DOHH2 (cell line): ENCODE measurements around the gene UNG.

Source experiments
- H3F3A ChIP-seq: fragments of 200-600 bp; sonication (generic), shearing (Covaris generic); 2 replicates; pipeline ENCODE4 v1.6.0; 2016; ENCODE audit warnings: antibody characterized with exemption, mild to moderate bottlenecking; ENCODE audit not compliant: control insufficient read depth, insufficient read depth
- H3K27ac ChIP-seq: fragments of 200-600 bp; sonication (generic); 2 replicates; pipeline ENCODE4 v1.5.1; 2014; ENCODE audit warnings: low read depth, mild to moderate bottlenecking, low read length, moderate library complexity
- H3K27me3 ChIP-seq: fragments of 200-600 bp; sonication (generic); 2 replicates; pipeline ENCODE4 v1.6.1; 2014; ENCODE audit warnings: mild to moderate bottlenecking, low read length, mixed read lengths; ENCODE audit not compliant: control insufficient read depth
- H3K36me3 ChIP-seq: fragments of 200-600 bp; sonication (generic); 2 replicates; pipeline ENCODE4 v1.6.1; 2014; ENCODE audit warnings: mild to moderate bottlenecking, low read length, moderate library complexity, mixed read lengths; ENCODE audit not compliant: control insufficient read depth
- H3K4me1 ChIP-seq: fragments of 200-600 bp; sonication (generic); 2 replicates; pipeline ENCODE4 v1.6.1; 2014; ENCODE audit warnings: mild to moderate bottlenecking, low read length, mixed read lengths; ENCODE audit not compliant: control insufficient read depth
- H3K4me2 ChIP-seq: fragments of 200-600 bp; sonication (generic); 2 replicates; pipeline ENCODE4 v1.6.0; 2014; ENCODE audit warnings: mild to moderate bottlenecking, low read length, moderate library complexity
- H3K4me3 ChIP-seq: fragments of 200-600 bp; sonication (generic); 2 replicates; pipeline ENCODE4 v1.5.1; 2014; ENCODE audit warnings: mild to moderate bottlenecking, low read length, mixed read lengths
- H3K79me2 ChIP-seq: fragments of 200-600 bp; sonication (generic); 2 replicates; pipeline ENCODE4 v1.6.1; 2014; ENCODE audit warnings: mild to moderate bottlenecking, low read length, mixed read lengths; ENCODE audit not compliant: control insufficient read depth
- H3K9me2 ChIP-seq: fragments of 200-600 bp; sonication (generic); replicated peaks from 2 replicates; pipeline ENCODE4 v1.6.1; 2014; ENCODE audit warnings: mild to moderate bottlenecking, low read length, mixed read lengths; ENCODE audit not compliant: control insufficient read depth
- H3K9me3 ChIP-seq: fragments of 200-600 bp; sonication (generic); 2 replicates; pipeline ENCODE4 v1.6.1; 2014; ENCODE audit warnings: antibody characterized with exemption, low read length, mixed read lengths; ENCODE audit not compliant: control insufficient read depth, insufficient read depth
- H4K20me1 ChIP-seq: fragments of 200-600 bp; sonication (generic); 2 replicates; pipeline ENCODE4 v1.6.0; 2014; ENCODE audit warnings: low read depth, mild to moderate bottlenecking, antibody characterized with exemption, low read length, moderate library complexity; ENCODE audit not compliant: control insufficient read depth, insufficient read depth
- CTCF ChIP-seq: fragments of 200-600 bp; sonication (generic); IDR thresholded peaks from one replicate; pipeline ENCODE4 v1.5.1; 2014; ENCODE audit warnings: antibody characterized with exemption, mild to moderate bottlenecking, low read depth, low read length; ENCODE audit not compliant: poor library complexity, severe bottlenecking
- EZH2phosphoT487 ChIP-seq: fragments of 200-600 bp; sonication (generic); IDR thresholded peaks from 2 replicates; pipeline ENCODE4 v1.6.1; 2017; ENCODE audit warnings: borderline replicate concordance, mild to moderate bottlenecking, antibody characterized with exemption, low read length, moderate library complexity, mixed read lengths

The UNG gene

GRCh38 chr12:109093022-109093918 is 4.1 kb upstream of the UNG start, which contains the start of gene ALKBH2:
Gene ALKBH2, minus strand, starts transcription at chr12:109093472. Its CDS starts 686 bp downstream, at chr12:109092786.
- Histone ChIP-seq H3K36me3 (peaks cover 43% of the 10 kb centered on the region), H3K9me3 (no peaks in the 10 kb centered on the region), H3K27me3 (no peaks in the 10 kb centered on the region), H3K27ac (peak within 1 kb of the TSS; percentile 55), H4K20me1 (peaks cover 1% of the 10 kb centered on the region; the same call in 1 of the 2 replicates), H3K9me2 (no peaks in the 10 kb centered on the region), H3F3A (peaks cover 7% of the 10 kb centered on the region; the same call in 1 of the 2 replicates), H3K79me2 (peaks cover 44% of the 10 kb centered on the region), H3K4me2 (peak within 1 kb of the TSS; percentile 99), H3K4me1 (peaks cover 44% of the 10 kb centered on the region), H3K4me3 (peak within 1 kb of the TSS; percentile 80)
- TF ChIP-seq EZH2phosphoT487: no peak
- peak; percentile 91 for TF ChIP-seq CTCF

GRCh38 chr12:109097140-109097434 is 310 bp upstream of the UNG start:
- peak overlapping the region; percentile 97 for H3K4me3 ChIP-seq
- H3F3A ChIP-seq: peaks cover 3% of the 10 kb centered on the region; the same call in 1 of the 2 replicates
- no peaks in the 10 kb centered on the region for H3K9me3 ChIP-seq
- no peaks in the 10 kb centered on the region for H3K9me2 ChIP-seq
- H3K79me2 ChIP-seq: peaks cover 35% of the 10 kb centered on the region
- peaks cover 41% of the 10 kb centered on the region for H3K36me3 ChIP-seq
- H4K20me1 ChIP-seq: peaks cover 11% of the 10 kb centered on the region; the same call in 1 of the 2 replicates
- H3K4me1 ChIP-seq: peaks cover 39% of the 10 kb centered on the region
- peak overlapping the region; percentile 93 for H3K4me2 ChIP-seq
- H3K27me3 ChIP-seq: no peaks in the 10 kb centered on the region
- TF ChIP-seq EZH2phosphoT487 (no peak), CTCF (no peak)
- H3K27ac ChIP-seq: peak overlapping the region; percentile 72

- Histone ChIP-seq H3K27me3 (no peaks in the 10 kb centered on the region), H3K4me2 (peak overlapping the region; percentile 93), H3K9me2 (no peaks in the 10 kb centered on the region), H3K4me3 (peak overlapping the region; percentile 97), H3K9me3 (no peaks in the 10 kb centered on the region), H3K36me3 (peaks cover 46% of the 10 kb centered on the region), H3K79me2 (peaks cover 24% of the 10 kb centered on the region), H3K27ac (no peak overlapping the region), H3F3A (peaks cover 3% of the 10 kb centered on the region; the same call in 1 of the 2 replicates), H4K20me1 (peaks cover 11% of the 10 kb centered on the region; the same call in 1 of the 2 replicates), H3K4me1 (peaks cover 27% of the 10 kb centered on the region)
- TF ChIP-seq CTCF: no peak
- no peak for TF ChIP-seq EZH2phosphoT487
Observed at GRCh38 chr12:109098183-109098604, 797 bp downstream of the UNG start.
